Measurements from ENCODE around the gene TNFAIP8L3.

The TNFAIP8L3 gene

DNA sequence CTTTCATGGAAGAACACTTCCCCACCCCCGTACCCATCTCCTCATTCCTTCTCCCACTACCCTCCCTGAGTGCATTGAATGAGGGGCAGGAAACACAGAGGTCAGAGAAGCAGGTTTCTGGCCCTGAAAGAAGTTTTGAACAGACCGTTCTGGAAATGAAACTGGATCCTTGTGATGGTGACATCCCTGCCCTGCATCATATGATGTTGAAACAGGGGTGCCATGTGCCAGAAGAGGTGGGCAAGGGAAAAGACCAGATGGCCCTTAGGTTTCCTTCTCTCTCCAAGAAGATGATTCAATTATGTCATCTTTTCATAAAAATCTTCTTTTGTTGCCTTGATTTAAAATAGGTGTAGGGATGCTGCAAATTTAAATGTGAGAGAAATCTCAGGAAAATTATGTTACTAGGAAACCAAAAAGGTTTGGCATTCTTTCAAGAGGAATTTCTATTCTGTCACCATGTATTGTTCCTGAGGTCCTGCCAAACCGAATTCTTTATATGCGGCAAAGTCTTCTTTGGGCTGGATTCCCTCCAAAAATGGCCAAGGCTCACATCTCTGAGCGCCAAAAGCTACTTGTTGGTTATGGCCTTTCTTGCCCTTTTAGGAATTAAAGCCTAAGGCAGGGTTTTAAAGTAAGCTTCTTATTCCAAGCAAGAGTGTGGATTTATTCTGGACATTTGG lies 19.9 kb upstream of the TNFAIP8L3 start:
- no peak for DNase-seq

- no peak for DNase-seq
Observed at GRCh38 chr15:51112078-51112477, 17.4 kb upstream of the TNFAIP8L3 start.

DNA sequence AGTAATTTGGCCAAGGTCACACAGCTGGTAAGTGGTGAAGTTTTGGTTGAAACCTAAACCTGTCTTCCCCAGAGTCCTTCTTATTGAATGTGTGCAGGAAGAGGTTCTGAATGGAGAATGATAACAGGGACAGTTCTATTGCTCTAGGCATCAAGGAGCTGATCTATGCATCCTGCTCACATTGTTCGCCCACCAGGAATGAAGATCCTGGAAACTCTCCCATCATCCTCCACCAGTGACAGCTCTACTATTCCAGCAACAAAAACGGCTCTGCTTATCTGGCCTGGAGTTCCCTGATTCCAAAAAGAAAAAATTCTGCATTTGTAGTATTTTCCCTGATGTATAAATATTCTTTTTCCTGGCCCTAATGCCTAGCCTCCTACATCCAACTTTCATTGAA lies 16.4 kb upstream of the TNFAIP8L3 start:
- no peak for DNase-seq

DNA sequence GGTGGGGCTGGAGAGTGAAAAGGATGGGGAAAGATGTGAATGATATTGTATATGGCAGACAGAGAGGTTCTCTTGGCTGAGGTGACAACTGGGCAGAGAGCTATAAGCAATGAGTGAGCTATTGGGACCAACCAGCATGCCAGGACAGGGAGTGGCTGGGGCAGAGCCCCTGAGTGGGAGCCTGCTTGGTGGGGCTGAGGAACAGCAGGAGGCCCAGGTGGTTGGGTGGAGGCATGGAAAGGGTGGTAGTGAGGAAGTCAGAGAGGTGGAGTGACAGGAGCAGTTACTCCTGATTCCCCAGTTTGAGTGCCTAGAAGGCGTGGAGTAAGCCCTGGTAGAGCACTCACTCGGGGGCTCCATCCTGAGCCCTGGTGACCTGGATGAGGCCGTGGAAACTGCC lies 15.5 kb upstream of the TNFAIP8L3 start:
- DNase-seq = no peak

DNA sequence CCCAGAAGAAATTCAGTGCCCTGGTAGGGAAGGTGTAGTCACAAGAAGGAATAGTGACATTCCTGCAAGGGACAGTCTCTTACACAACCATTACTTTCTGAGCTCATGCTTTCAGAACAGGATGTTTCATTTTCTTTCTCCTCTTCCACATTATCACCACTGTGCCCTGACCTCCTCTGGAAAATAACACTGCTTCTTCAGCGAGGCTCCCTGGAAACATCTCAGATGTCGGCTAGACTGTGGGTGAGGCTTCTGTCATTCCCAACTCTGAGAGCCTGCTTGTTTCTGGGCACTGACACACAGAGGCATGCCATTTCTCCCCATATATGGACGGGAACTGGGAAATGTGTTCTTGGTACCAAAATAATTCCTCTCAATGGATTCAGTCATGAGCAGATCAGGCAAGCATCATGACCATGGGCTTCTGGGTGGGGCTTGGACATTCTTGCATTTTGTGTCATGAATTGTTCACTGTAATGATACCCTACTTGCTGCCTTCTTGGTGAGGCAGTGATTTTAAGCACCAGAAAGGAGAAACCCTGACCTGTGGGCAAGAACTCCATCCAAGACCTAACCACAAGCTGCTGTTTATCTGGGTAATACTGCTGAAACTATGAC lies 14.3 kb upstream of the TNFAIP8L3 start:
- no peak for DNase-seq

DNA sequence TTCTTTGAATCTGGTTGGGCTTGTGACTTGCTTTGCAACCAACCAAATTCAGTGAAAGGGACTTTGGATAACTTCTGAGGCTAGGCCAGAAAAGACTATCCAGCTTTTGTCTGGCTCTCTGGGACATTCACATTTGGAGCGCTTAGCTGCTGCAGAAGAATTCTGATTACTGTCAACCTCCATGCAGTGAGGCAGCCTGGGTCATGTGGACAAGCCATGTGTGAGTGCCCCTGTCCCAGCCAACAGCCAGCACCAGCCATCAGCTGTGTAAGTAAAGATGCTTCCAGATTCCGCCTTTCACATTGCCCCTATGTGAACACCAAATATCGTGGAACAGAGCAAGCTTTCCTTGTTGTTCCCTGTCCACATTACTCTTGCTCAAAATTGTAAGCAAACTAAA lies 12.9 kb upstream of the TNFAIP8L3 start:
- no peak for DNase-seq

GRCh38 chr15:51106481-51106880 lies 11.8 kb upstream of the TNFAIP8L3 start:
- no peak for DNase-seq

DNA sequence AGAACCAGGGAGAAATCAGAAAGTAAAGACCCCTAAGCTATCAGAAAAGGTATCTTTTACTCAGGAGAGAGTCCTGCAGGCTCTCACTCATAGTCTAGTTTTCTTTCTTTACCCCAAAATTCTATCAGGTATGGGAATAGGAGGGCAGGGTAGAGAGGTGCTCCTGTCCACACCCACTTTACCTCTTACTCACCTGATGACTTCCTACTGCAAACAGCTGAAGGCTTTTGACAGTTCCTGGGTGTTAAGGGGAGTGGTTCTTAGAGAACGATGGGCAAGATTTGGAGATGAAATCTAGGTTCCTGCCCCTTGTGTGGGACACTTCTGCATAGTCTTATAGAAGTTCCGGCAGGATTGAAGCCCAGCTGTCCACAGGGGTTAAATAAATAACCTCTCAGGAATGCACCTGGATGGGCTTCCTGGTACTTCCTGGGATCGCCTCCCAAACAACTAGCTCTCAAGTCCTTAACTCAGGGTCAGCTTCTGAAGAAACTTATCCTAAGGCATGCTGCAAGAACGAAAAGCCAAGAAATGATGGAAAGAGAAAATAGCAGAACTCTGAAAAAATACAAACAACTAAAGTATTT lies 10.8 kb upstream of the TNFAIP8L3 start:
- no peak for DNase-seq

DNA sequence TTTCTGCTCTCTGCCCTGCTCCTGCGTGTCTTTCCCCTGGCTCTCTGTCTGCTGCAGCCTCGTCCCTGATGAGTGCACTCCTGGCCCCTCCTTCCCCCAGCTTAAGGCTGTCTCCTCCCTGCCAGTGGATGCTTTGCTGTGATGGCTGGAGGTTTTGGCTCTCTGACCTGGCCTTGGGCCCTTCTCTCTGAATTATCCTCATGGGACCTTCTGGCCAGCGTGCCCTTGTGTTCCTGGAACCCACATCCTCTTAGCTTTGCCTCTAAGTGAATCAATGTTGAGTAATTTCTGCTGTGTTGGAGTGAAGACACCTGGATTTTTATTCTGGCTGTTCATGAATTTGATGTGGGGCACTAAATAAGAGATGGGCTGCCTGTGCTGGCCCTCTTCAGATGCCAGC lies 9.8 kb upstream of the TNFAIP8L3 start:
- no peak for DNase-seq

DNA sequence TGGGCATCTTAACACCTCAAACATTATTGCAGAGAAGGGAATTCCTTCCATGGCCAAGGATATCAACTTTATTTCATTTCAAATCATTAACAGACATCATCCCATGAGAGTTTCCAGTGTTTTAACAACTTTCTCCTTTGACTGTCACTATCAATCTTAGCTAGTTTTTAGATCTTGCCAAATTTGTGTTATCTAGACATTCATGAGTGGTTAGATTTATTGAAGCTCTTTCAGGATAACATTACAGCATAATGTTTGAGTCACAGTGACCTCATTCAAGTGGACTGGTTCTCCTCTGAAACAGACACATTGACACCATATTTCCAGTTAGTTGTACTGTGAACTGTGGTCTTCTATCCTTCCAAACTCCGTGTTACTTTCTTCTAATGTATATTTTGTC lies 8.6 kb upstream of the TNFAIP8L3 start:
- DNase-seq = no peak

DNA sequence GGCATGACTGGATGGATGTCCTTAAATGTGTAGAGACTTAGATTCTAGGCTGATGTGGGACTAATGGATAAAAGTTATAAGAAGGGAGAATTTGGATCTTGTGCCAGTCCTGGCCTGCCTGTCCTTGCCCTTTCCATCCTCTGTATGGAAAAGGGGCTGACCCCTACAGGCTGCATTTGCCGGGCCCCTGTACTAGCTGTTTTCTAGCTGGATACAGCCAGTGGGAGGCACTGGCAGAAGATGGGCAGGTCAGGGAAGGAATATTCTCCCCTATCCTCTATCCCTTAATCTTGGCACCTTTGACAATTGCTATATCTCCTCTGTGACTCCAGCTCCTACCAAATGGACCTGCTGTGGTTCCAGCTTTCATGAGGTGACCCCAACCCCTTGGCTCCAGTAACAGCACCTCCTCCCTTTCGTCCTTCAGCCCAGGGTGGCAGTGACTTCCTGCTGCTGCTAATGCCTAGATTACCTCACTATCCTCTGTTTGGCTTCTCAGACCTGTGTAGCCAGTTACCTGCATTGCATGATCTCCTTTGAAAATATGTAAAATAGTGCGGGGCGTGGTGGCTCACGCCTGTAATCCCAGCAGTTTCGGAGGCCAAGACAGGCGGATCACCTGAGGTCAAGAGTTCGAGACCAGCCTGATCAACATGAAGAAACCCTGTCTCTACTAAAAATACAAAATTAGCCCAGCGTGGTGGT lies 6.2 kb upstream of the TNFAIP8L3 start:
- no peak for DNase-seq

- DNase-seq = no peak
Observed at GRCh38 chr15:51099185-51099584, 4.5 kb upstream of the TNFAIP8L3 start.

- no peak for DNase-seq
Observed at GRCh38 chr15:51098331-51098619, 3.6 kb upstream of the TNFAIP8L3 start.

DNA sequence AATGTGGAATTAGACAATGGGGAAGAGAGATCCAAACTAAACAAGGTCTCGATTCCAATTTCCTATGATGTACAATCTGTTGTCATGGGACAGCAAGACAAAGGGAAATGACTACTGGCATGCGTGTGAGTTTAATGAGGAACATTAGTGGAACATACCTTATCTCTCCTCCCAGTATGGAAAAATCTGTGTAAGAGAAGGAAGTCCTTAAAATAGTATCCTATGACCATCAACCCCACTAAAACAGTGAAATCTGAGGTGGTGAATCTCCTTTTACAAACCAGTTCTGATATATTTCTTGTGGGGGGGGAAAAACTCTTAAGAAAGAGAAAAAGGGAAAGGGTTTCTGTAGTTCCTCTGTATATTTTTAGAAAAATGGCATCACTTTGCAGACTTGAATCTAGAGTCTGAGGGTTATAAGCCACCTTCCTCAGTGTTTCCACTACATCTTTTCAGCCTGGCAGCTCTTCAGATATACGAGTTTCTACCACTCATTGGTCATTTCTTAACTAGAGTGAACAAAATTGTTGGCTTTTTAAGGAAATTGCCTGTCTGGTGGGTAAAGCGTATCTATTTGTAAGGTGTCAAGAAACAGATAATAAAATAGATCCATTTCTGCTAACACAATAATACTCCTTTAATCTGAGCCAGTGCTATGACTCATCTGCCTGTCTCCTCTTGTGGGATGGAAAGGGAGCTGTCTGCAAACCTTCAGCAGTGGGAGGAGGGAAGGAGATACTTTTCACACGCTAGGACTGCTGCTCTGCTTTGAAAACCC lies 3.0 kb upstream of the TNFAIP8L3 start:
- no peak for DNase-seq

DNA sequence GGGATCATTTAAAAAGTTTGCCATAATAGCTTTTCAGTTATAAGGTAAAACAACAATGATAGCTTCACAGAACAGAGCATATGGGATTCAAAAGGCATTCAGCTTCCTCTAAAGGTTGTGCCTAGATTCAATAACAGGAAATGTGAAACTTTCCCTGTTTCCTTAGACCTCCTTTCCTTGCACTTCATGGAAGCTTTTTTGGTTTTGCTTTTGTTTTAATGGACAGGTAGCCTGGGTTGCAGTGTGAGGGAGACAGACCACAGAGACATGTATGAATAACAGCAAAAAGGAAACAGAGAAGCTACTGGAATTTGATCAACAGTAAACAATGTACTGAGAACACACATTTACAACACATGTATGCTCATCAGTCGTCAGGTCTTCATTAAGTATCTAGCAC lies 2.3 kb upstream of the TNFAIP8L3 start:
- DNase-seq = no peak

DNA sequence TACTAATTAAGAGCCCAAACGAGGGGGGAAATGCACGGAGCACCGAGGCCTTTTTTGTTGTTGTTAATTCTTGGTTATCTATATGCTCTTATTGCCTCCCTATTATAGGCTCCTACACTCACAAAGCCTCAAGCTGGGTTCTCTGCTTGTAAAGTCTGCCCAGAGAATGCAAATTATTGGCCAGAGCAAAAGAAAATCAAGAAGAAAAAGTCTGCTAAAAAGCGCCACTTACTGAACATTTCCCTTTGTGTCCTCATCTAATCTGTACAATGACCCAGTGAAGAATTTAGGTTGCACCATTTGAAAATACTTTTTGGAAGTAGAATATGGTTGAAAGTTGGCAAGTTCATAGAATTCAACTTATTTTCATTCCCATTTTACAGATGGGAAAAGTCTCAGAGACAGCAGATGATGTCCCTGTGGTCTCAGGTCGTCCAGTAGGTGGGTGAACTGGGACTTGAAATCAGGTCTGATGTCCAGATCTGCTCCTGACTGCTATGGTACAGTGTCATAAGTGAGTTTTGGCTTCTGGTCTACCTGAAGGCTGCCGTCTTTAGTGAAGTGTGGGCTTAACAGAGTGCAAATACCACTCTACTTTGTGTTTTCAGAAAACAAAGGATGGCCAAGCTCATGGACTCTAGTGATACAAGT lies 1.1 kb upstream of the TNFAIP8L3 start:
- no peak for DNase-seq

- no peak for DNase-seq
Observed at GRCh38 chr15:51093839-51094605, 684 bp downstream of the TNFAIP8L3 start.

- no peak for DNase-seq
Observed at GRCh38 chr15:51093488-51093838, 1.2 kb downstream of the TNFAIP8L3 start.

DNA sequence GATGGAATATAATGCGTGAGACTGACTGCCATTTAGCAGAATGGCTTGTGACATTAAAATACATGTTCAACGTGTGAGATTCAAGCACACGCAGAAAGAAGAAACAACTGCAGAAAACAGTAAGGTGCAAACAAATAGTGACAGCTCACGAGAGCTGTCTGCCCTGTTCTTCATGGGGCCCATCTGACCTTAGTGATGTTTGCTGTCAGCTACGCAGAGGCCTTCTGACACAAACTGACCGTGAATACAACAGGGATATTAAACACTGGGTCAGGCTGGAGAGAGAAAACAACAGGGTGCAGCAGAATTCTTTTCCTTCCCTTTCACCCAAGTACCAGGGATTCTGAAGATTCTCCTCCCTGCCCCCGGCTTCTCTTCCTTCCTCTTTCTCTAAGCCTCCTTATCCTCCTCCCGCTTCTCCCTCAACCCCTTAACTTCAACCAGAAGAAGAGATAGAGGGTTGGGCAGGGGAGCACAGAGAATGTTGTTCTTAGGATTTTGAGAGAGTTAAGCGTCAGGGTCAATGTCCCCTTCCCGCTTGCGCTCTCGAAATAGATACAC lies 2.1 kb downstream of the TNFAIP8L3 start:
- no peak for DNase-seq

DNA sequence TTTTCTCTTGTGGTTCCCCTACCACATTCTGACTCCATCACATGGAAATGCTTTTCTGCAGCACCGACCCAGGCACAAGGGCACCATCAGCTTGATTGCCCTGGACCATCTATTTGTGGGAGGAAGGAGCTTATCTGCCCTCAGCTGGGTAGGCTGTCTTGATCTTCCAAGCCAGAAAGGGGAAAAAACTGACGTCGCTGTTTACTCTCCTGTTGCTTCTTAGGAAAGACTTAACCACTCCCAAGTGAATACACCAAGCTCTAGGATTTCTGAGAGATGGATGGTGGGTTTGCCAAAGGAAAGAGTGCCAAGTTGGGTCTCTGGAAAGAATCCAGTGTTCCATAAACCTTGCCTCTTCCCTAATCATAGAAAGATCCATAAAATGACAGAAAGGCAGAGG lies 4.0 kb downstream of the TNFAIP8L3 start:
- no peak for DNase-seq

DNA sequence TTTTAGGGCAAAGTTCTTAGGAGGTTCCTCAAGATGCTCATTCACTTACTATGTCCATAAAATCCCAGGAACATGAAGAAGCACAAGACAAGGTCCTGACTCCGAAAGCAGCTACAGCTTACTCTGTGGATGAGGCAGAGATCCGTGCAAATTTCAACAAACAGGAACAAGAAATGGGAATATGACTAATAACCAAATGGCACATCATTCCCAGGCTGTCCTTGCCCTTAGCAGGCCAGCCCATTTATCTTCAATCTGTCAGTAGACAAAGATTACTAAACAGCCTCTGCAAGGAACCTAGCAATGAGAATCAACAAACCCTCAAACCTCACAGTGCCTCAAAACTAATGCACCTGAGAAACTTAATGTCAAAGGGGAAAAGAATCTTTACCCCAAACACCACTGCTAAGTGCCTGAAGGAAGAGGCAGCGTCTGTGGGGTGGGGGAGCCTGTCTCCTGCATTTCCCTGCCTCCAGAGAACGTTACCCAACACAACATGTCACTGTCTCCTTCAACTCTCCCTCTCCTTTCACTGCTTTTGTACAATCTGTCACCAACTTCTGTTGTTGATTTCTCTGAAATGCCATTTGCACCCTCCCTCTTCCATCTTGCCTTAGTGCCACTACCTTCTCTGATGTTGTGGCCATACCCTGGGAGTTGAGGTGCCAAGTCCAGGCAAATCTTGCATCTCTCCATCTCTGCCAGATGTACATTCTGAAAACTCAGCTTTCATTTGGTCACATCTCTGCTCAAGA lies 4.8 kb downstream of the TNFAIP8L3 start:
- no peak for DNase-seq
